ENCODE data around the gene RNPEPL1.

The RNPEPL1 gene

GRCh38 chr2:240623531-240624010 lies 55.3 kb downstream of the RNPEPL1 start:
- H3K4me3 ChIP-seq (ENCODE audit: low read depth, low read length), result no peak overlapping the region
- DNase-seq (ENCODE audit: low read depth), result no peak
- no peak for TF ChIP-seq POLR2A (IDR thresholded peaks at IDR 0.05; ENCODE audit: extremely low read depth, insufficient read length)
- TF ChIP-seq, protein P1, sequence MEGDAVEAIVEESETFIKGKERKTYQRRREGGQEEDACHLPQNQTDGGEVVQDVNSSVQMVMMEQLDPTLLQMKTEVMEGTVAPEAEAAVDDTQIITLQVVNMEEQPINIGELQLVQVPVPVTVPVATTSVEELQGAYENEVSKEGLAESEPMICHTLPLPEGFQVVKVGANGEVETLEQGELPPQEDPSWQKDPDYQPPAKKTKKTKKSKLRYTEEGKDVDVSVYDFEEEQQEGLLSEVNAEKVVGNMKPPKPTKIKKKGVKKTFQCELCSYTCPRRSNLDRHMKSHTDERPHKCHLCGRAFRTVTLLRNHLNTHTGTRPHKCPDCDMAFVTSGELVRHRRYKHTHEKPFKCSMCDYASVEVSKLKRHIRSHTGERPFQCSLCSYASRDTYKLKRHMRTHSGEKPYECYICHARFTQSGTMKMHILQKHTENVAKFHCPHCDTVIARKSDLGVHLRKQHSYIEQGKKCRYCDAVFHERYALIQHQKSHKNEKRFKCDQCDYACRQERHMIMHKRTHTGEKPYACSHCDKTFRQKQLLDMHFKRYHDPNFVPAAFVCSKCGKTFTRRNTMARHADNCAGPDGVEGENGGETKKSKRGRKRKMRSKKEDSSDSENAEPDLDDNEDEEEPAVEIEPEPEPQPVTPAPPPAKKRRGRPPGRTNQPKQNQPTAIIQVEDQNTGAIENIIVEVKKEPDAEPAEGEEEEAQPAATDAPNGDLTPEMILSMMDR (IDR thresholded peaks at IDR 0.05; ENCODE audit: low read depth, low read length), result no peak
- TF ChIP-seq MYC (IDR thresholded peaks at IDR 0.05; ENCODE audit: low read depth, low read length), result no peak
- TF ChIP-seq MAX (IDR thresholded peaks at IDR 0.05; ENCODE audit: low read depth, low read length), result no peak

- DNase-seq (ENCODE audit: low read depth), result peak; percentile 84
- no peak for TF ChIP-seq POLR2A (IDR thresholded peaks at IDR 0.05; ENCODE audit: extremely low read depth, insufficient read length)
- TF ChIP-seq MYC (IDR thresholded peaks at IDR 0.05; ENCODE audit: low read depth, low read length), result 0 out of 2 replicates have a peak, but pooled peaks have one; percentile 12
- H3K4me3 ChIP-seq (ENCODE audit: low read depth, low read length), result peak overlapping the region; percentile 10
Observed at GRCh38 chr2:240624011-240624949, 56.0 kb downstream of the RNPEPL1 start.

DNA sequence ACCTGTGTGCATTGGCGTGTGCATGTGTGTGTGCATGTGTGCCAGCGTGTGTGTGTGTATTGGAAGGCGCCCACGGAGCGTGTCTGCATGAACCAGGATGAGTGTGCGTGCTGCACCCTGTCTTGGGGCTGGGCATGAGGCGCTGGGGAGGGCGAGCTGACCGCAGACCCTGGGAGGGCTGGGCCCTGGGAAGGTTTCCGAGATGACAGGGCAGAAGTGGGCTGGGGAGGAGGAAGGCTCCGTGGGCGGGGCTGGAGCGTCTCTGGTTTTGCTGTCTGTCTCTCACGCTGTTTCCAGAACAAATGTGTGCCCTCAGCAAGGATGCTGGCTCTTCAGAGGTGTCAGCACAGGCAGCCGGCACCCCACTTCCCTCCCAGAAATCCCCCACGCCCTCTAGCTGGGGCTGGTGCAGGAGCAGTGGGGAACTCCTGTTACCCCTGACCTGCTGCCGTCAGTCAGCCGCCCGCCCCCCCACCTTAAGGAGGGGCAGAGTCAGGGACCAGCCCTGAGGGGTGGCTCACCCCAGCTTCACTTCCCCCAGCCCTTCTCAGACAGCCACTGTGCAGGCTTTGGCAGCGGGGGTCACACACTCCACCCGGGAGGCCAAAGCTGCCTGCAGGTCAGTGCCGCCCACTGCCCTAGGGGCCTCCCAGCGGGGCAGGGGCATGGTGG lies 56.8 kb downstream of the RNPEPL1 start, which contains the start of gene GPR35:
GPR35 (plus strand) TSS at position 531 of the 672 bp plus-strand sequence. CDS start 4,473 bp downstream, outside the sequence.
- H3K4me3 ChIP-seq (ENCODE audit: low read depth, low read length), result peak within 1 kb of the TSS; percentile 66
- DNase-seq (ENCODE audit: low read depth), result peak; percentile 97
- TF ChIP-seq MAX (IDR thresholded peaks at IDR 0.05; ENCODE audit: low read depth, low read length) (peak; percentile 73), POLR2A (IDR thresholded peaks at IDR 0.05; ENCODE audit: extremely low read depth, insufficient read length) (peak; percentile 26), MYC (IDR thresholded peaks at IDR 0.05; ENCODE audit: low read depth, low read length) (peak; percentile 63; the same call in 1 of the 2 replicates)
- TF ChIP-seq, protein P1 (IDR thresholded peaks at IDR 0.05; ENCODE audit: low read depth, low read length), result no peak

DNA sequence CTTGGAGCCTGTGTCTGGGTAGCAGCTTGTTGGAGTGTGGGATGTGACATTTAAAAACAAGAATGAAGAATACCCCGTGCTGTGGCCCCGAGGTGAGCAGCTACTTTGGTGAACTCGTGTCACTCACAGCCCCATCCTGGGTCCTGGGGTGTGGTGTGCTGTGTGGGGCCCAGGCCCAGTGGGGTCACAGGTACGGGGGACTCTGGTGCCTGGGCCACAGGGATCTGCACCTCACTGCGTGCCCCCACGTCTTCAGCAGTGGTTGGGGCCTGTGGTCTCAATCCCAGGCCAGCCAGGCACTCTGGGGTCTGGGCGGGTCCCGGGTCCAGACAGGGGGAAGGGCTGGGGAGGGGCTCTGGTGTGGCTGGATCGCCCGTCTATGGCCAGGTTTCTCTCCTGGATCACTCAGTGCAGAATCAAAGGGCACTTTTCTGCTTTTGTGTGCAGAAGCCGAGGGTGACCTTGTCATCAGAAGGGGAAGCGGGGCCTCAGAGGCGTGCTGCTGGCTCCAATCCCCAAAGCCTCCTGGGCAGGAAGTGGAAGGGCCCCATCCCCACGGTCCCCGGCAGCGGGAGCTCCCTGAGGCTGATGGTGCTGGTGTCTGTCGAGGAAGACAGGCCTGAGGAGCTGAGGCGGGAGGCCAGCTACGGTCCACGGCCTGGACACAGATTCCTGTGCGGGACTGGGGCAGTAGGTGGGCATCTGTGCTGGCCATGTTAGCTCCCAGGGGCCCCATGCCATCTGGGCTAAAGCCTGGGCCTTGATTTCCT lies 58.4 kb downstream of the RNPEPL1 start:
- DNase-seq (ENCODE audit: low read depth), result peak; percentile 94

GRCh38 chr2:240627736-240628506 lies 59.6 kb downstream of the RNPEPL1 start:
- DNase-seq (ENCODE audit: low read depth), result no peak
- H3K4me3 ChIP-seq (ENCODE audit: low read depth, low read length), result no peak overlapping the region
- TF ChIP-seq POLR2A (IDR thresholded peaks at IDR 0.05; ENCODE audit: extremely low read depth, insufficient read length) (no peak), MYC (IDR thresholded peaks at IDR 0.05; ENCODE audit: low read depth, low read length) (no peak), MAX (IDR thresholded peaks at IDR 0.05; ENCODE audit: low read depth, low read length) (no peak)
- TF ChIP-seq, protein P1 (IDR thresholded peaks at IDR 0.05; ENCODE audit: low read depth, low read length), result no peak

More for the DNA sequence above, 58.4 kb downstream of the RNPEPL1 start:
- H3K4me3 ChIP-seq (ENCODE audit: low read depth, low read length), result peak overlapping the region; percentile 29
- peak; percentile 19 for TF ChIP-seq POLR2A (IDR thresholded peaks at IDR 0.05; ENCODE audit: extremely low read depth, insufficient read length)
- 0 out of 2 replicates have a peak, but pooled peaks have one; percentile 25 for TF ChIP-seq MYC (IDR thresholded peaks at IDR 0.05; ENCODE audit: low read depth, low read length)
- TF ChIP-seq, protein P1 (IDR thresholded peaks at IDR 0.05; ENCODE audit: low read depth, low read length), result no peak

Measured in NB4 (cell line).